ENCODE data around the gene KPNA3. TPM values are rescaled to one million over a fixed set of nuclear protein-coding genes. Genes with fewer than 3 reads are reported as not detected.
"Not testable (repeated sequence)": the region's sequence is repeated elsewhere in the genome, so short reads cannot be mapped to it uniquely, and the experiment has no call there.

Gene KPNA3
- polyA plus RNA-seq, 1 of the 3 experiments (the other 2 are of a cell fraction) = 11.3 TPM

- H3K79me2 ChIP-seq (ENCODE audit: insufficient read depth) = no peaks in the 10 kb centered on the region
- POLR2A ChIA-PET = no interaction called here
- no peaks in the 10 kb centered on the region for H3K27me3 ChIP-seq (ENCODE audit: insufficient read depth)
- H3K27ac ChIP-seq (ENCODE audit: low read depth in 2 of 2, low read length in 1 of 2) = no peak overlapping the region
- peaks cover 5% of the 10 kb centered on the region for H3F3A ChIP-seq (replicated peaks; ENCODE audit: insufficient read depth)
- TF ChIP-seq TCF12 (IDR thresholded peaks at IDR 0.05) (no peak), ZBTB33 (IDR thresholded peaks at IDR 0.05; ENCODE audit: borderline replicate concordance, low read depth) (no peak), USF1 (IDR thresholded peaks at IDR 0.05; ENCODE audit: borderline replicate concordance, low read depth) (no peak), NFIC (IDR thresholded peaks at IDR 0.05; ENCODE audit: borderline replicate concordance) (no peak), FOSL2 (IDR thresholded peaks at IDR 0.05; ENCODE audit: borderline replicate concordance, low read depth) (no peak), MEF2A (IDR thresholded peaks at IDR 0.05; ENCODE audit: borderline replicate concordance, low read depth) (no peak), NRF1 (IDR thresholded peaks at IDR 0.05; ENCODE audit: low read depth, low read length) (no peak), EP300 (IDR thresholded peaks at IDR 0.05; ENCODE audit: borderline replicate concordance in 1 of 2, low read depth in 1 of 2, low read length in 1 of 2) (no peak)
- DNase-seq = no peak
- H3K4me2 ChIP-seq = no peak overlapping the region
- no peak overlapping the region for H3K4me3 ChIP-seq (ENCODE audit: low read depth in 2 of 2, low read length in 1 of 2)
- H4K20me1 ChIP-seq (ENCODE audit: insufficient read depth) = no peaks in the 10 kb centered on the region
- H3K9ac ChIP-seq = no peak overlapping the region
- 95% methylated on average over 1 of the region's 1 CpG for whole genome bisulfite sequencing (ENCODE audit: low lambda C conversion rate)
- CTCF ChIA-PET = no interaction called here
- no peaks in the 10 kb centered on the region for H3K4me1 ChIP-seq (ENCODE audit: control insufficient read depth in 1 of 2, insufficient read depth in 2 of 2, low read depth in 1 of 2, low read length in 1 of 2)
- no peaks in the 10 kb centered on the region for H3K9me2 ChIP-seq
- peaks cover 61 to 85% of the 10 kb centered on the region in 2 experiments for H3K36me3 ChIP-seq (replicated peaks in 1 of 2; ENCODE audit: control insufficient read depth in 1 of 2, insufficient read depth in 2 of 2, low read length in 1 of 2)
- peaks cover 18% of the 10 kb centered on the region for H3K9me3 ChIP-seq
- H2AFZ ChIP-seq (ENCODE audit: low read depth) = no peak overlapping the region
These were observed 77.7 kb downstream of the KPNA3 start for GRCh38 chr13:49714757-49715156.

- ChIA-PET CTCF (no interaction called here), POLR2A (no interaction called here)
- no peak overlapping the region for H2AFZ ChIP-seq (ENCODE audit: low read depth)
- H3K4me1 ChIP-seq (ENCODE audit: control insufficient read depth in 1 of 2, insufficient read depth in 2 of 2, low read depth in 1 of 2, low read length in 1 of 2) = no peaks in the 10 kb centered on the region
- no peaks in the 10 kb centered on the region for H3K79me2 ChIP-seq (ENCODE audit: insufficient read depth)
- H4K20me1 ChIP-seq (ENCODE audit: insufficient read depth) = no peaks in the 10 kb centered on the region
- H3K4me3 ChIP-seq (ENCODE audit: low read depth in 2 of 2, low read length in 1 of 2) = no peak overlapping the region
- H3K36me3 ChIP-seq (replicated peaks in 1 of 2; ENCODE audit: control insufficient read depth in 1 of 2, insufficient read depth in 2 of 2, low read length in 1 of 2) = peaks cover 50 to 79% of the 10 kb centered on the region in 2 experiments
- TF ChIP-seq ZBTB33 (IDR thresholded peaks at IDR 0.05; ENCODE audit: borderline replicate concordance, low read depth) (no peak), EP300 (IDR thresholded peaks at IDR 0.05; ENCODE audit: borderline replicate concordance in 1 of 2, low read depth in 1 of 2, low read length in 1 of 2) (no peak), USF2 (IDR thresholded peaks at IDR 0.05; ENCODE audit: borderline replicate concordance, low read depth, low read length) (no peak), NFIC (IDR thresholded peaks at IDR 0.05; ENCODE audit: borderline replicate concordance) (no peak), TCF12 (IDR thresholded peaks at IDR 0.05) (no peak), POLR2AphosphoS5 (IDR thresholded peaks at IDR 0.05; ENCODE audit: low read depth, low read length) (no peak), CHD2 (IDR thresholded peaks at IDR 0.05; ENCODE audit: low read length, partially characterized antibody) (no peak)
- DNase-seq = no peak
- H3K27me3 ChIP-seq (ENCODE audit: insufficient read depth) = no peaks in the 10 kb centered on the region
- H3K9me2 ChIP-seq = no peaks in the 10 kb centered on the region
- 84% methylated on average over 2 of the region's 2 CpGs for WGBS (ENCODE audit: low lambda C conversion rate)
- H3K9ac ChIP-seq = no peak overlapping the region
- peaks cover 5% of the 10 kb centered on the region for H3F3A ChIP-seq (replicated peaks; ENCODE audit: insufficient read depth)
- no peak overlapping the region for H3K4me2 ChIP-seq
- no peak overlapping the region for H3K27ac ChIP-seq (ENCODE audit: low read depth in 2 of 2, low read length in 1 of 2)
- peaks cover 18% of the 10 kb centered on the region for H3K9me3 ChIP-seq
These were observed 81.1 kb downstream of the KPNA3 start for GRCh38 chr13:49711218-49711863.

GRCh38 chr13:49704264-49704663, 88.2 kb downstream of the KPNA3 start:
- H3K36me3 ChIP-seq (replicated peaks in 1 of 2; ENCODE audit: control insufficient read depth in 1 of 2, insufficient read depth in 2 of 2, low read length in 1 of 2) = peaks cover 61 to 80% of the 10 kb centered on the region in 2 experiments
- H3F3A ChIP-seq (replicated peaks; ENCODE audit: insufficient read depth); CTCF ChIA-PET; H3K9ac ChIP-seq; H3K4me2 ChIP-seq; H4K20me1 ChIP-seq (ENCODE audit: insufficient read depth); H3K4me1 ChIP-seq (ENCODE audit: control insufficient read depth in 1 of 2, insufficient read depth in 2 of 2, low read depth in 1 of 2, low read length in 1 of 2); H3K4me3 ChIP-seq (ENCODE audit: low read depth in 2 of 2, low read length in 1 of 2); H3K27me3 ChIP-seq (ENCODE audit: insufficient read depth); H3K79me2 ChIP-seq (ENCODE audit: insufficient read depth); H2AFZ ChIP-seq (ENCODE audit: low read depth); H3K27ac ChIP-seq (ENCODE audit: low read depth in 2 of 2, low read length in 1 of 2); H3K9me2 ChIP-seq; DNase-seq; H3K9me3 ChIP-seq; POLR2A ChIA-PET: not testable (repeated sequence)
- WGBS (ENCODE audit: low lambda C conversion rate) = 94% methylated on average over 7 of the region's 7 CpGs

All from SK-N-SH (cell line).